ENCODE results near the gene FER. TPM values are rescaled to one million over a fixed set of nuclear protein-coding genes. Genes with fewer than 3 reads are reported as not detected.

FER gene
- total RNA-seq, 2 experiments from 2014 or later, result 9.4 to 10.0 TPM

- no peak overlapping the region for H3K4me2 ChIP-seq (ENCODE audit: low read length)
- TF ChIP-seq EZH2phosphoT487 (IDR thresholded peaks at IDR 0.05; ENCODE audit: borderline replicate concordance, low read depth, low read length) (no peak), CTCF (conservative IDR thresholded peaks at IDR 0.05; ENCODE audit: low read length) (no peak)
- DNase-seq (ENCODE audit: low spot score), result no peak
- POLR2A ChIA-PET, result no interaction called here
- intact Hi-C loops (cut with micrococcal nuclease; ENCODE audit: unreplicated experiment), result no loop called here
- no peak overlapping the region for H2AFZ ChIP-seq (ENCODE audit: low read length)
- H3K9me2 ChIP-seq (ENCODE audit: insufficient read depth, low read length), result no peaks in the 10 kb centered on the region
- no peaks in the 10 kb centered on the region for H4K20me1 ChIP-seq (ENCODE audit: insufficient read depth, low read length)
- no peaks in the 10 kb centered on the region for H3K79me2 ChIP-seq (ENCODE audit: insufficient read depth, low read depth, low read length)
- H3K4me1 ChIP-seq (ENCODE audit: insufficient read depth, low read length, poor library complexity, severe bottlenecking), result no peaks in the 10 kb centered on the region
- H3K4me3 ChIP-seq (ENCODE audit: low read depth, low read length, poor library complexity, severe bottlenecking), result no peak overlapping the region
- no peaks in the 10 kb centered on the region for H3K36me3 ChIP-seq (ENCODE audit: insufficient read depth, low read length)
- CTCF ChIA-PET (ENCODE audit: unreplicated experiment), result no interaction called here
- H3K27ac ChIP-seq (ENCODE audit: low read depth, low read length, poor library complexity, severe bottlenecking), result no peak overlapping the region
- no TSS peak for BruUV-seq (replicated peaks)
- H3K9me3 ChIP-seq (ENCODE audit: low read length), result no peaks in the 10 kb centered on the region
Observed at GRCh38 chr5:109080481-109080880, 332.8 kb downstream of the FER start.

- Histone ChIP-seq H2AFZ (ENCODE audit: low read length) (no peak overlapping the region), H3K79me2 (ENCODE audit: insufficient read depth, low read depth, low read length) (no peaks in the 10 kb centered on the region), H3K4me2 (ENCODE audit: low read length) (no peak overlapping the region), H3K27ac (ENCODE audit: low read depth, low read length, poor library complexity, severe bottlenecking) (no peak overlapping the region), H3K9me3 (ENCODE audit: low read length) (no peaks in the 10 kb centered on the region), H4K20me1 (ENCODE audit: insufficient read depth, low read length) (no peaks in the 10 kb centered on the region), H3K36me3 (ENCODE audit: insufficient read depth, low read length) (no peaks in the 10 kb centered on the region), H3K9me2 (ENCODE audit: insufficient read depth, low read length) (no peaks in the 10 kb centered on the region), H3K4me1 (ENCODE audit: insufficient read depth, low read length, poor library complexity, severe bottlenecking) (no peaks in the 10 kb centered on the region), H3K4me3 (ENCODE audit: low read depth, low read length, poor library complexity, severe bottlenecking) (no peak overlapping the region)
- DNase-seq (ENCODE audit: low spot score), result no peak
- POLR2A ChIA-PET, result no interaction called here
- no TSS peak for BruUV-seq (replicated peaks)
- intact Hi-C loops (cut with micrococcal nuclease; ENCODE audit: unreplicated experiment), result no loop called here
- no peak for TF ChIP-seq CTCF (conservative IDR thresholded peaks at IDR 0.05; ENCODE audit: low read length)
- CTCF ChIA-PET (ENCODE audit: unreplicated experiment), result no interaction called here
Observed at GRCh38 chr5:109080896-109081295, 333.2 kb downstream of the FER start.

- Histone ChIP-seq H3K4me3 (ENCODE audit: low read depth, low read length, poor library complexity, severe bottlenecking) (no peak overlapping the region), H2AFZ (ENCODE audit: low read length) (no peak overlapping the region), H3K4me2 (ENCODE audit: low read length) (no peak overlapping the region), H3K36me3 (ENCODE audit: insufficient read depth, low read length) (no peaks in the 10 kb centered on the region), H3K4me1 (ENCODE audit: insufficient read depth, low read length, poor library complexity, severe bottlenecking) (no peaks in the 10 kb centered on the region), H3K9me3 (ENCODE audit: low read length) (no peaks in the 10 kb centered on the region), H3K79me2 (ENCODE audit: insufficient read depth, low read depth, low read length) (no peaks in the 10 kb centered on the region), H3K9me2 (ENCODE audit: insufficient read depth, low read length) (no peaks in the 10 kb centered on the region), H4K20me1 (ENCODE audit: insufficient read depth, low read length) (no peaks in the 10 kb centered on the region), H3K27ac (ENCODE audit: low read depth, low read length, poor library complexity, severe bottlenecking) (no peak overlapping the region)
- no TSS peak for BruUV-seq (replicated peaks)
- DNase-seq (ENCODE audit: low spot score), result no peak
- ChIA-PET CTCF (ENCODE audit: unreplicated experiment) (no interaction called here), POLR2A (no interaction called here)
- TF ChIP-seq CTCF (conservative IDR thresholded peaks at IDR 0.05; ENCODE audit: low read length) (no peak), EZH2phosphoT487 (IDR thresholded peaks at IDR 0.05; ENCODE audit: borderline replicate concordance, low read depth, low read length) (no peak)
- intact Hi-C loops (cut with micrococcal nuclease; ENCODE audit: unreplicated experiment), result no loop called here
Observed at GRCh38 chr5:109083937-109084336, 336.2 kb downstream of the FER start.

Measured in OCI-LY7 (cell line).